Subcutaneous adipose tissue (tissue), 4 donors: ENCODE data around the gene DDX31. TPM values are rescaled to one million over a fixed set of nuclear protein-coding genes. Genes with fewer than 3 reads are reported as not detected.

Experiments
- total RNA-seq, 4 donors: library from RNA; depleted of rRNA; stranded (reverse); fragments of >200 nt; gene quantifications; one replicate each; pipeline ENCODE4 v1.1.0, GENCODE V29; 2016
- TF ChIP-seq, protein P1 (sequence below): fragments of 450-650 bp; IDR thresholded peaks from one replicate; pipeline ENCODE4 v1.5.1; 2016; ENCODE audit warnings: low read depth, mild to moderate bottlenecking, control low read depth, antibody characterized with exemption, moderate library complexity

DDX31 gene
- total RNA-seq, 4 donors from 2014 or later, result 8.5 to 15.7 (median 10.8) TPM

GRCh38 chr9:132645711-132646110 lies 24.1 kb downstream of the DDX31 start:
- TF ChIP-seq, protein P1, sequence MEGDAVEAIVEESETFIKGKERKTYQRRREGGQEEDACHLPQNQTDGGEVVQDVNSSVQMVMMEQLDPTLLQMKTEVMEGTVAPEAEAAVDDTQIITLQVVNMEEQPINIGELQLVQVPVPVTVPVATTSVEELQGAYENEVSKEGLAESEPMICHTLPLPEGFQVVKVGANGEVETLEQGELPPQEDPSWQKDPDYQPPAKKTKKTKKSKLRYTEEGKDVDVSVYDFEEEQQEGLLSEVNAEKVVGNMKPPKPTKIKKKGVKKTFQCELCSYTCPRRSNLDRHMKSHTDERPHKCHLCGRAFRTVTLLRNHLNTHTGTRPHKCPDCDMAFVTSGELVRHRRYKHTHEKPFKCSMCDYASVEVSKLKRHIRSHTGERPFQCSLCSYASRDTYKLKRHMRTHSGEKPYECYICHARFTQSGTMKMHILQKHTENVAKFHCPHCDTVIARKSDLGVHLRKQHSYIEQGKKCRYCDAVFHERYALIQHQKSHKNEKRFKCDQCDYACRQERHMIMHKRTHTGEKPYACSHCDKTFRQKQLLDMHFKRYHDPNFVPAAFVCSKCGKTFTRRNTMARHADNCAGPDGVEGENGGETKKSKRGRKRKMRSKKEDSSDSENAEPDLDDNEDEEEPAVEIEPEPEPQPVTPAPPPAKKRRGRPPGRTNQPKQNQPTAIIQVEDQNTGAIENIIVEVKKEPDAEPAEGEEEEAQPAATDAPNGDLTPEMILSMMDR, result no peak

- TF ChIP-seq, protein P1, result no peak
Measured at GRCh38 chr9:132645306-132645705, 24.5 kb downstream of the DDX31 start.

- TF ChIP-seq, protein P1, result no peak
Measured at GRCh38 chr9:132644251-132644650, 25.5 kb downstream of the DDX31 start.

DNA sequence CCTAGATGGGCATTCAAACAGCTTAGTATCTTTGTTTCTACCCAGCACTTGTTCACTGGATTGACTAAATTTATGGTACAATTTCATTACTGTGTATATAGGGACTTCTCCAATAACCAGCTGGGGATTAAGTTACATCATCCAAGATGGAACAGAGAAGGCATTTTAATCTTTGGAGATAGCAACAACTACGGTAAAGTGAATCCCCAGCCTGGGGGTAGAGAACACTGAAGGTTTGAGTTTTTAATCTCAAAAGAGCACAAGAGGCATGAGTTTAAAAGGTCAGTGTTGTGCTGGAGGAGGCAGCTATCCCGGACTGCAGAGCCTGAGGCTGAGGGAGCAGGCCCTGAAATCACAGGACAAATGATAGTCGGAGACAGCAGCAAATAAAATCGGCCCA lies 28.6 kb downstream of the DDX31 start:
- TF ChIP-seq, protein P1, result no peak

- TF ChIP-seq, protein P1, result no peak
Measured at GRCh38 chr9:132639322-132639721, 30.5 kb downstream of the DDX31 start.

GRCh38 chr9:132638240-132638639 lies 31.5 kb downstream of the DDX31 start:
- TF ChIP-seq, protein P1, result no peak

GRCh38 chr9:132637801-132638200 lies 32.0 kb downstream of the DDX31 start:
- TF ChIP-seq, protein P1, result no peak
